HG02884 (cell line): ENCODE data around the gene YIPF5.

Experiments
- ATAC-seq: cut with Tn5 transposase; IDR thresholded peaks from one replicate; pipeline ENCODE4 v1.9.1; 2021; ENCODE audit warnings: mild to moderate bottlenecking, moderate library complexity; ENCODE audit not compliant: unreplicated experiment

Gene YIPF5

GRCh38 chr5:144183254-144183889 is 12.9 kb upstream of the YIPF5 start:
- ATAC-seq, result no peak

GRCh38 chr5:144179226-144179625 is 8.8 kb upstream of the YIPF5 start:
- no peak for ATAC-seq

GRCh38 chr5:144177548-144177947 is 7.1 kb upstream of the YIPF5 start:
- no peak for ATAC-seq

- no peak for ATAC-seq
Measured at GRCh38 chr5:144173766-144174165, 3.3 kb upstream of the YIPF5 start.

- ATAC-seq, result no peak
Measured at GRCh38 chr5:144169904-144170275, 569 bp downstream of the YIPF5 start.

GRCh38 chr5:144167998-144168397 is 2.5 kb downstream of the YIPF5 start:
- no peak for ATAC-seq

- no peak for ATAC-seq
Measured at GRCh38 chr5:144166696-144167095, 3.8 kb downstream of the YIPF5 start.

GRCh38 chr5:144162686-144163085 is 7.8 kb downstream of the YIPF5 start:
- ATAC-seq, result no peak

- no peak for ATAC-seq
Measured at GRCh38 chr5:144156767-144157171, 13.7 kb downstream of the YIPF5 start.

GRCh38 chr5:144151026-144151425 is 19.4 kb downstream of the YIPF5 start:
- ATAC-seq, result no peak

- ATAC-seq, result no peak
Measured at GRCh38 chr5:144144956-144145751, 25.3 kb downstream of the YIPF5 start.

- ATAC-seq, result no peak
Measured at GRCh38 chr5:144143625-144144024, 26.8 kb downstream of the YIPF5 start.

GRCh38 chr5:144142824-144143162 is 27.7 kb downstream of the YIPF5 start:
- no peak for ATAC-seq

- peak; percentile 98 for ATAC-seq
Measured at GRCh38 chr5:144142139-144142823, 28.2 kb downstream of the YIPF5 start.

- ATAC-seq, result no peak
Measured at GRCh38 chr5:144141585-144141984, 28.9 kb downstream of the YIPF5 start.

- no peak for ATAC-seq
Measured at GRCh38 chr5:144139586-144139985, 30.9 kb downstream of the YIPF5 start.

GRCh38 chr5:144135113-144135762 is 35.2 kb downstream of the YIPF5 start:
- ATAC-seq, result no peak

- no peak for ATAC-seq
Measured at GRCh38 chr5:144134194-144134826, 36.1 kb downstream of the YIPF5 start.

- no peak for ATAC-seq
Measured at GRCh38 chr5:144133050-144133633, 37.3 kb downstream of the YIPF5 start.

GRCh38 chr5:144131261-144131660 is 39.2 kb downstream of the YIPF5 start:
- no peak for ATAC-seq

GRCh38 chr5:144130306-144130705 is 40.2 kb downstream of the YIPF5 start:
- ATAC-seq, result no peak
